Endothelial cell of umbilical vein (primary cell): ENCODE measurements around the gene CALCR.

Experiments
- CTCF ChIP-seq, 2 donors: IDR thresholded peaks; 1 replicate in 1 of 2; 2 replicates in 1 of 2; pipeline ENCODE4 v1.5.1; 2011; ENCODE audit warnings: low read length in 2 of 2, mild to moderate bottlenecking in 2 of 2, moderate library complexity in 2 of 2, control low read depth in 1 of 2, inconsistent platforms in 1 of 2, low read depth in 1 of 2; ENCODE audit not compliant: insufficient read depth in 1 of 2; ENCODE audit errors: extremely low read depth in 1 of 2
- EZH2 ChIP-seq: IDR thresholded peaks from 2 replicates; pipeline ENCODE4 v1.6.1; 2012; ENCODE audit warnings: borderline replicate concordance, low read depth, mild to moderate bottlenecking, moderate library complexity, low read length, inconsistent platforms; ENCODE audit not compliant: severe bottlenecking
- MAX ChIP-seq: IDR thresholded peaks from 2 replicates; pipeline ENCODE4 v1.6.1; 2011; ENCODE audit not compliant: insufficient read depth, insufficient read length
- MYC ChIP-seq: IDR thresholded peaks from one replicate; pipeline ENCODE4 v1.6.1; 2011; ENCODE audit warnings: mild to moderate bottlenecking, low read depth, low read length
- POLR2AphosphoS5 ChIP-seq: IDR thresholded peaks from 2 replicates; pipeline ENCODE4 v1.6.1; 2012; ENCODE audit warnings: low read depth, mild to moderate bottlenecking, control low read depth, low read length, moderate library complexity; ENCODE audit not compliant: insufficient read depth

DNA sequence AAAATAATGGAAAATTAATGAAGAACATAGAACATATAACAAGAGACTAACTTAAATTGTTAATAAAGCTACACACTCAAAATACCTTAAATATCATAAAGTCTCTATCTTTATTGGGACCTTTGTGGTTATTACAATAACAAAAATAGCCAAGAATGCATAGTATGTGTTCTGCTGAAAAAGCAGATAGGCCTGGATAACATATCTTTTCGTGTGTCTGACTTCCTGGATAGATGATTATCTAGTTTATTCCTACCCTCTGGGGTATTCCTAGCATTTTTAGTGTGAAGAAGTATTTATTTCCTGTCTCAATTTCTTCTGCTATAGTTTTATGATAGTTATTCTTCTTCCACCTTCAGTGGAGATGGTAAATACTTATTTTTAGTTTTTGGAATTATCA is 36.5 kb downstream of the CALCR start:
- no peak for TF ChIP-seq POLR2AphosphoS5
- TF ChIP-seq CTCF (IDR thresholded peaks at IDR 0.05; ENCODE audit: extremely low read depth in 1 of 2, insufficient read depth in 1 of 2, low read depth in 1 of 2, low read length in 2 of 2) = no peak
- no peak for TF ChIP-seq MYC
- no peak for TF ChIP-seq EZH2
- TF ChIP-seq MAX = no peak
